Right lobe of liver (tissue), 6 donors: Measurements from ENCODE around the gene HSPB6. TPM values are rescaled to one million over a fixed set of nuclear protein-coding genes. Genes with fewer than 3 reads are reported as not detected.

Experiments used
- ATAC-seq, 4 donors: fragments of 200-7000 bp; cut with Tn5 transposase; one replicate each; pipeline ENCODE4 v1.9.1; 2020; ENCODE audit warnings: mild to moderate bottlenecking in 4 of 4, moderate library complexity in 4 of 4
- DNase-seq, 3 donors: peaks; one replicate each; pipeline ENCODE4 v3.0.0-alpha.2; 2020
- H3K27ac ChIP-seq, 3 donors: fragments of 200-600 bp; one replicate each; pipeline ENCODE4 v1.8.0; 2022
- H3K27me3 ChIP-seq, 2 donors: fragments of 200-600 bp; one replicate each; pipeline ENCODE4 v1.8.0; 2022
- H3K36me3 ChIP-seq, 4 donors: fragments of 200-600 bp; sonication (generic) in 1 of 4; one replicate each; pipeline versions ENCODE4 v1.5.1 to v1.8.0; 2017 to 2022; ENCODE audit warnings: control low read depth in 1 of 4
- H3K4me1 ChIP-seq, 4 donors: fragments of 200-600 bp; sonication (generic) in 1 of 4; one replicate each; pipeline versions ENCODE4 v1.5.1 to v1.8.0; 2017 to 2022; ENCODE audit warnings: control low read depth in 1 of 4
- H3K4me3 ChIP-seq, 3 donors: fragments of 200-600 bp; one replicate each; pipeline ENCODE4 v1.8.0; 2022
- H3K9me3 ChIP-seq, 4 donors: fragments of 200-600 bp; sonication (generic) in 1 of 4; one replicate each; pipeline versions ENCODE4 v1.5.1 to v1.8.0; 2017 to 2022; ENCODE audit warnings: control low read depth in 1 of 4
- POLR2A ChIP-seq: fragments of 450-650 bp; IDR thresholded peaks from one replicate; pipeline ENCODE4 v1.6.1; 2017; ENCODE audit warnings: antibody characterized with exemption, mild to moderate bottlenecking
- WGBS: methylation state at CpG from one replicate; pipeline ENCODE4 v1.1.6; 2018; ENCODE audit warnings: low coverage, low lambda C conversion rate; ENCODE audit not compliant: insufficient coverage; ENCODE audit errors: missing lambda C conversion rate; 5-methylcytosine and 5-hydroxymethylcytosine counted together
- intact Hi-C, 2 donors: fragments of 100-400 bp; cut with DNase I; formaldehyde crosslinking; loops; one replicate each; pipeline versions ENCODE4 v1.11.2 to v1.14.1; 2022
- total RNA-seq, 6 experiments: library from RNA; depleted of rRNA in 2 of 6; stranded (reverse); fragments of >200 nt in 2 of 6; fragmentation: NEBNext Ultra II Directional in 3 of 6; extraction: Animal tissue kit (Norgen Biotek cat#: 25700) in 3 of 6; gene quantifications; one replicate each; pipeline versions ENCODE4 v1.1.0 to v1.2.4, GENCODE V29; 2016 to 2023
- TF ChIP-seq, protein P1 (sequence below), 4 donors: fragments of 200-600 bp in 3 of 4; fragments of 450-650 bp in 1 of 4; IDR thresholded peaks; one replicate each; pipeline versions ENCODE4 v1.5.1 to v1.8.0; 2016 to 2022; ENCODE audit warnings: antibody characterized with exemption in 4 of 4, mild to moderate bottlenecking in 2 of 4
- donor health status: DM: no; HTN: yes; CAD: no.
- donor health status: DM: no; HTN: no; CAD: no.
- donor health status: DM: no; HTN: no; CAD: no.
- donor health status: DM: no; HTN: yes; CAD: no.
- donor health status: DM: no; HTN: yes; CAD: no.

Gene HSPB6
- total RNA-seq, 6 experiments from 2014 or later = 2.6 to 6.0 (median 4.5) TPM

DNA sequence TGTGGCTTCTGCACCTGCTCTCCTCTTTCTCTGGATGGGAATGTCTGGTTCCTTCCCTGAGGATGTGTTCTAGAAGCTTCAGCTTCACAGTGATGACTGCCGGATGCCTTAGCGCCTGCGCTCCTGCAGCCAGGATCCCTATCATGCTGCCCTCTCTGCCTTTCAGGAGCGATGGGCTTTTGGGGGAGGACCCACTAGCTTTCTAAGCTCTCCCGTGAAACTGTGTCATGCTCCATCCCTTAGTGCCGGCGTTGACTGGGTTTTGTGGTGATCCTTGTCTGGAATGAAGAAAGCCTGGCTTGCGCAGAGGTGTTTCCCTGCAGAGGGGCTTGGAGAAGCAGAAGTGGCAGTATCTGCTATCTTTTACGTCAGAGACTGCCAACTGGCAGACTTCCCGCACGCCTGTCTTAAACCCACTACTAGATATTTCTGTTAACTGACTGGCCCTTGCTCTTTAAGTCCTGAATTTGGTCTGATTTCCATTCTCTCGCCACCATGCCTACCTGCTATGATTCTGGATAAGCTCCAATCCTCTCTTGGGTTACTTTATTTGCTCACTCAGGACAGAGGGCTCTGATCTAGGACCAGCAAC is 42.8 kb downstream of the HSPB6 start:
- WGBS = 59% methylated on average over 7 of the region's 12 CpGs
- no peak overlapping the region for H3K27ac ChIP-seq
- H3K9me3 ChIP-seq = no peaks in the 10 kb centered on the region
- ATAC-seq (no peak), DNase-seq (no peak)
- H3K4me3 ChIP-seq = no peak overlapping the region
- H3K36me3 ChIP-seq = no peaks in the 10 kb centered on the region
- intact Hi-C loops = no loop called here
- no peaks in the 10 kb centered on the region for H3K27me3 ChIP-seq
- TF ChIP-seq, protein P1, sequence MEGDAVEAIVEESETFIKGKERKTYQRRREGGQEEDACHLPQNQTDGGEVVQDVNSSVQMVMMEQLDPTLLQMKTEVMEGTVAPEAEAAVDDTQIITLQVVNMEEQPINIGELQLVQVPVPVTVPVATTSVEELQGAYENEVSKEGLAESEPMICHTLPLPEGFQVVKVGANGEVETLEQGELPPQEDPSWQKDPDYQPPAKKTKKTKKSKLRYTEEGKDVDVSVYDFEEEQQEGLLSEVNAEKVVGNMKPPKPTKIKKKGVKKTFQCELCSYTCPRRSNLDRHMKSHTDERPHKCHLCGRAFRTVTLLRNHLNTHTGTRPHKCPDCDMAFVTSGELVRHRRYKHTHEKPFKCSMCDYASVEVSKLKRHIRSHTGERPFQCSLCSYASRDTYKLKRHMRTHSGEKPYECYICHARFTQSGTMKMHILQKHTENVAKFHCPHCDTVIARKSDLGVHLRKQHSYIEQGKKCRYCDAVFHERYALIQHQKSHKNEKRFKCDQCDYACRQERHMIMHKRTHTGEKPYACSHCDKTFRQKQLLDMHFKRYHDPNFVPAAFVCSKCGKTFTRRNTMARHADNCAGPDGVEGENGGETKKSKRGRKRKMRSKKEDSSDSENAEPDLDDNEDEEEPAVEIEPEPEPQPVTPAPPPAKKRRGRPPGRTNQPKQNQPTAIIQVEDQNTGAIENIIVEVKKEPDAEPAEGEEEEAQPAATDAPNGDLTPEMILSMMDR (IDR thresholded peaks at IDR 0.05) = no peak
- TF ChIP-seq POLR2A = no peak
- H3K4me1 ChIP-seq = peaks cover 0 to 12% (median 5%) of the 10 kb centered on the region in 4 donors

DNA sequence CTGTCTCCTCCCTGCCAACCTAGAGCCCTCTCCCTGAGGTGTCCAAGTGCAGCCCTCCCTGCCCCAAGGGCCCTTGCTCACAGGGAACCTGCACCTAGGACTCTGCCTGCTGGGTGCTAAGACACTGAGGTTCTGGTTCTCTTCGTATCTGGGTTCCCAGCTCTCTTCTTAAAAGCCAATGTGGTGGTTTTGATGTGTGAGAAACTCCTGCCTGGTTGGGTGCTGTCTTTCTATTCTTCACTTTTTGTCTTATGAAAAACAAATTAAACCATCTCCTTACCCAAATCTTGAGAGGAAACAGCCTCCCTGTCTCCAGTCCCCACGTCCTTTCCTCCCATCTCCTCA is 43.4 kb downstream of the HSPB6 start:
- no peaks in the 10 kb centered on the region for H3K9me3 ChIP-seq
- no peak overlapping the region for H3K4me3 ChIP-seq
- peaks cover 0 to 9% (median 4%) of the 10 kb centered on the region in 4 donors for H3K4me1 ChIP-seq
- H3K36me3 ChIP-seq = no peaks in the 10 kb centered on the region
- no peak for DNase-seq
- no peak for ATAC-seq
- intact Hi-C loops = no loop called here
- no peaks in the 10 kb centered on the region for H3K27me3 ChIP-seq
- TF ChIP-seq, protein P1 (IDR thresholded peaks at IDR 0.05) = no peak
- TF ChIP-seq POLR2A = no peak
- WGBS = 73% methylated on average over 2 of the region's 2 CpGs
- H3K27ac ChIP-seq = no peak overlapping the region

DNA sequence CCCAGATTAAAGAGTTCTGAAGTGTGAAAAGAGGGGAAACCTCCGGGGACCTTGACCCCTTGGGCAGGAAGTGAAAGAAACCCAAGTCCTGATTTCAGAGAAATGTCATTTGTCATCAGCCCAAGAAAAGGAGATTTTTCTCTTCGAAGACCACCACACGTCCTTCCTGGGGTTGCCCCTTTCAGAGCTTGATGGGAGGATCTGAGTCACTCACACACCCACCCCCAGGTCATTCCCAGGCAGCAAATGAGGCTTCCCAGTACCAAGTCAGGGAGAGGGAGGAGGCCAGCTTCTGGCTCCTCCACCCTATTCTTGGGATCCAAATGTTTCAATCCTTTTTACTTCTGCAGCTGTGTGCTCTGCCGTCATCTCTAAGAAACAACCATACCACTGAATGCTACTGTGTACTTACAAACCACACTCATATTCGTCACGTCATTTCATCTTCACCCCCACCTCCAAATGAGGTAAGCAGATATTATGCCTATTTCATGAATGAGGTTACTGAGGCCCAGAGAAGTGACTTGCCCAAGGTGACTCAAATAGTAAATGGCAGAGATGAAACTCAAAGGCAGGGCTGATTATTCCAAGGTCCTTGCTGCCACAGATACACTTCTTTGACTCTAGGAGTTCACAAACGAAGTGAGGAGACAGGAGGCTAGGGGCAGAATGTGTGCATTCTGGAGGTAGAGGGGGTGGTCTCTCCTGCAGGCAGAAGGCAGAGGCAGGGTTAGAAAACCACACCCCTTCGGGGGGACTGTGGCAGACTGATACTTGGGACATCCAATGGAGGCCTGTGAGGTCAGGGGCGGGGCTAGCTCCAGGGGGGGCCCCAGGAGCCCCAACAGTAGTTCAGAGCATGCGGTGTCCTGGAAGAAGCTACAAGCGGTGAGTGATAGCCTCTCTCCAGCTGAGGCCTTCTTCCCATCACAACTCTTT is 44.0 kb downstream of the HSPB6 start:
- H3K4me3 ChIP-seq = no peak overlapping the region
- H3K9me3 ChIP-seq = no peaks in the 10 kb centered on the region
- no peaks in the 10 kb centered on the region for H3K36me3 ChIP-seq
- no peak overlapping the region for H3K27ac ChIP-seq
- 65% methylated on average over 7 of the region's 11 CpGs for WGBS
- intact Hi-C loops = no loop called here
- H3K27me3 ChIP-seq = no peaks in the 10 kb centered on the region
- H3K4me1 ChIP-seq = peaks cover 0 to 9% (median 4%) of the 10 kb centered on the region in 4 donors
- no peak for DNase-seq
- TF ChIP-seq, protein P1 (IDR thresholded peaks at IDR 0.05) = no peak
- no peak for TF ChIP-seq POLR2A
- no peak for ATAC-seq

DNA sequence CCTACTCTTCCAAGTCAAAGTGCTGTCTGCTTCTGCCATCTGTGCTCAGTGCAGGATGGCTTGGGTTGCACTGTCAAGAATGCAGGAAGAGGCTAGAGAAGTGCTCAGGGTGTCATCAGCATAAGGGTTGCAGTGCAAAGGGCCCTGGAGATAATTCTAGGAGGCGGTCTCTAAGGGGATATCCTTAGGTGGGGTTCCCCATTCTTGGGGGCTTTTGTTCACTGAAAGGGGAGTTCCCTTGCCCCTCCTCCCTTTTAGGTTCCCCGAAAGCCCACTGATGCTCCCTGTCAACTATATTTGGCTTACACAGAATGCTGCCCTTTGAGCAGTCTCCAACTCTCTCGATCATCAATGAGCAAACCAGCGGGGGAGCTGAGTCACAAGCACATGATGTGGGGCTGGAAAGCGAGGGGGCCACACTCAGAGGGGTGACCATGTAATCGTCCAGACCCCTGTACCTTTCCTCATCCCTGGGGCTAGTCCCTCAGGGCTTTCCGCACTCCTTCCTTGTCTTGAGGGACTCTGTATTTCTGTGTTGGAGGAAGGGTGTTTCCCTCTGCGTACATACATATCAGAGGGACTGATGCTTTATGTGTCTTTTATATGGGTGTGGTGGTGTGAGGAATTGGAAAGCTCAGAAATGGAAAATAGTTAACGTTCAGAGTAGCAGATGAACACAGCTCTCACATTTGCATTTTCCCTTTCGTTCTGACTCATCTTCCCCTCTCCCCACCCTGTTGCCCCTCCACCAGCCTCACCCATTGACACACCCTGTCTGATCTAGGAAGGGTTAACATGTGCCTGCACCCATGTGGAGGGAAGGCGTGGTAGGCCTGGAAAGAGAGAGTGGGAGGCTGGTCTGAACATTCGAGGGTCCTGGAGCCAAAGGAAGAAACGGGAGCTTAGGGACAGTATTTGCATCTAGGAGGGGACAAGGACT is 45.8 kb downstream of the HSPB6 start:
- intact Hi-C loops = no loop called here
- Histone ChIP-seq H3K9me3 (no peaks in the 10 kb centered on the region), H3K4me3 (no peak overlapping the region), H3K36me3 (no peaks in the 10 kb centered on the region), H3K27me3 (no peaks in the 10 kb centered on the region), H3K27ac (no peak overlapping the region), H3K4me1 (peaks cover 0 to 7% (median 3%) of the 10 kb centered on the region in 4 donors)
- DNase-seq = no peak
- TF ChIP-seq, protein P1 (IDR thresholded peaks at IDR 0.05) = no peak
- TF ChIP-seq POLR2A = no peak
- WGBS = 57% methylated on average over 8 of the region's 13 CpGs
- no peak for ATAC-seq
